Measurements from ENCODE around the gene SCN1A. TPM values are rescaled to one million over a fixed set of nuclear protein-coding genes. Genes with fewer than 3 reads are reported as not detected.

SCN1A gene
- total and polyA plus RNA-seq, 2 of the 4 experiments (the other 2 are of a cell fraction), result under 0.01 TPM; not detected in 1

DNA sequence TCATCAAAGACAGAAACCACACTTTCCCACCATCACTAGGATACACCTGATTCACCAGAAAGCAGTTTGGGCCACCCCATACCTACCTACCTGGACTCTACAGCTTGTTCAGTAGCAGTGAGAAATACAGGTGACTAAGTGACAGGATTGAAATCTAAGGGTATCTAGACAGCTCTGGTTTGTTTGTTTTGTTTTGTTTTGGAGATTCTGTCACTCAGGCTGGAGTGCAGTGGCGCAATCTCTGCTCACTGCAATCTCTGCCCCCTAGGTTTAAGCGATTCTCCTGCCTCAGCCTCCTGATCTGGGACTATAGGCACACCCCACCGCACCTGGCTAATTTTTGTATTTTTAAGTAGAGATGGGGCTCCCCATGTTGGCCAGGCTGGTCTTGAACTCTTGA, 177.4 kb downstream of the SCN1A start:
- H4K5ac ChIP-seq (ENCODE audit: low read depth, low read length), result no peak overlapping the region
- no CpG with 5 or more reads among the region's 3 CpGs for WGBS, 2 experiments (ENCODE audit: extremely low coverage in 2 of 2, insufficient read length in 1 of 2)
- no peak overlapping the region for H2BK15ac ChIP-seq (ENCODE audit: low read depth, low read length)
- POLR2A ChIA-PET (ENCODE audit: unreplicated experiment), result no interaction called here
- no peak overlapping the region for H2BK5ac ChIP-seq (ENCODE audit: low read depth, low read length, poor library complexity, severe bottlenecking)
- H3K23ac ChIP-seq (ENCODE audit: low read depth, low read length), result peak overlapping the region; percentile 61; the same call in 1 of the 2 replicates
- no peak overlapping the region for H3K27ac ChIP-seq (ENCODE audit: insufficient read depth, low read length)
- intact Hi-C loops (cut with micrococcal nuclease), result loop anchor here (5.0 kb wide), 1 partner anchor 472 kb away; no protein-coding TSS in a partner anchor
- peaks cover 5% of the 10 kb centered on the region for H3K9me1 ChIP-seq (ENCODE audit: insufficient read depth, low read length)
- peaks cover 3% of the 10 kb centered on the region for H4K20me1 ChIP-seq (ENCODE audit: insufficient read depth, low read length)
- no peak overlapping the region for H3K4me2 ChIP-seq (ENCODE audit: low read depth, low read length)
- H2BK20ac ChIP-seq (ENCODE audit: low read depth, low read length), result no peak overlapping the region
- dilution Hi-C loops (cut with HindIII; ENCODE audit: low sequenced_read_pairs, unreplicated experiment), result no loop called here
- TF ChIP-seq CHD1 (IDR thresholded peaks at IDR 0.05; ENCODE audit: low read depth, low read length) (no peak), SMC3 (IDR thresholded peaks at IDR 0.05; ENCODE audit: low read depth, low read length) (no peak), CEBPB (IDR thresholded peaks at IDR 0.05; ENCODE audit: low read depth, low read length) (no peak), RAD21 (IDR thresholded peaks at IDR 0.05; ENCODE audit: low read length) (no peak), MXI1 (IDR thresholded peaks at IDR 0.05; ENCODE audit: borderline replicate concordance, low read depth, low read length) (no peak), MAFK (IDR thresholded peaks at IDR 0.05; ENCODE audit: low read depth, low read length) (no peak)
- TF ChIP-seq, protein P1, sequence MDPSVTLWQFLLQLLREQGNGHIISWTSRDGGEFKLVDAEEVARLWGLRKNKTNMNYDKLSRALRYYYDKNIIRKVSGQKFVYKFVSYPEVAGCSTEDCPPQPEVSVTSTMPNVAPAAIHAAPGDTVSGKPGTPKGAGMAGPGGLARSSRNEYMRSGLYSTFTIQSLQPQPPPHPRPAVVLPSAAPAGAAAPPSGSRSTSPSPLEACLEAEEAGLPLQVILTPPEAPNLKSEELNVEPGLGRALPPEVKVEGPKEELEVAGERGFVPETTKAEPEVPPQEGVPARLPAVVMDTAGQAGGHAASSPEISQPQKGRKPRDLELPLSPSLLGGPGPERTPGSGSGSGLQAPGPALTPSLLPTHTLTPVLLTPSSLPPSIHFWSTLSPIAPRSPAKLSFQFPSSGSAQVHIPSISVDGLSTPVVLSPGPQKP (IDR thresholded peaks at IDR 0.05; ENCODE audit: borderline replicate concordance, low read depth, low read length), result no peak
- TF ChIP-seq, protein P2, sequence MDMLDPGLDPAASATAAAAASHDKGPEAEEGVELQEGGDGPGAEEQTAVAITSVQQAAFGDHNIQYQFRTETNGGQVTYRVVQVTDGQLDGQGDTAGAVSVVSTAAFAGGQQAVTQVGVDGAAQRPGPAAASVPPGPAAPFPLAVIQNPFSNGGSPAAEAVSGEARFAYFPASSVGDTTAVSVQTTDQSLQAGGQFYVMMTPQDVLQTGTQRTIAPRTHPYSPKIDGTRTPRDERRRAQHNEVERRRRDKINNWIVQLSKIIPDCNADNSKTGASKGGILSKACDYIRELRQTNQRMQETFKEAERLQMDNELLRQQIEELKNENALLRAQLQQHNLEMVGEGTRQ (IDR thresholded peaks at IDR 0.05; ENCODE audit: low read depth, low read length), result no peak
- H3K79me1 ChIP-seq (ENCODE audit: low read depth in 1 of 2, low read length in 2 of 2), result peaks cover 18 to 28% of the 10 kb centered on the region in 2 experiments
- no peak for DNase-seq
- no peaks in the 10 kb centered on the region for H3K27me3 ChIP-seq (ENCODE audit: control insufficient read depth, insufficient read depth, low read length)
- H4K8ac ChIP-seq (ENCODE audit: low read depth in 2 of 2, low read length in 2 of 2), result no peak overlapping the region
- in situ Hi-C loops (cut with MboI; ENCODE audit: low sequenced_read_pairs), result loop anchor here (25.0 kb wide), 1 partner anchor 462 kb away; no protein-coding TSS in a partner anchor
- no peak for ATAC-seq (ENCODE audit: low read depth)
- no peak overlapping the region for H2BK120ac ChIP-seq (ENCODE audit: low read depth, low read length)
- H3K14ac ChIP-seq (replicated peaks; ENCODE audit: low read depth, low read length), result no peak overlapping the region
- H3K56ac ChIP-seq (ENCODE audit: extremely low read depth, insufficient read depth, low read length), result no peak overlapping the region
- no peak overlapping the region for H3K4me3 ChIP-seq (ENCODE audit: insufficient read depth, low read depth, low read length)
- no peak overlapping the region for H3K4ac ChIP-seq (ENCODE audit: low read depth, low read length)
- no peaks in the 10 kb centered on the region for H3K9me3 ChIP-seq (ENCODE audit: control insufficient read depth, insufficient read depth, low read length)
- no TSS peak for BruUV-seq (replicated peaks)
- peaks cover 1% of the 10 kb centered on the region; the same call in 1 of the 2 replicates for H3K36me3 ChIP-seq (ENCODE audit: control insufficient read depth, insufficient read depth, low read length)
- no peak overlapping the region for H2AFZ ChIP-seq (replicated peaks; ENCODE audit: low read length, poor library complexity)
- CTCF ChIA-PET, result no interaction called here
- H2AK9ac ChIP-seq (replicated peaks; ENCODE audit: low read depth, low read length, poor library complexity), result no peak overlapping the region
- H3K18ac ChIP-seq (ENCODE audit: low read depth, low read length), result no peak overlapping the region
- H3K4me1 ChIP-seq (ENCODE audit: control insufficient read depth, insufficient read depth, low read length), result no peaks in the 10 kb centered on the region
- H4K91ac ChIP-seq (ENCODE audit: insufficient read depth, low read depth, low read length), result no peak overlapping the region
- no peak overlapping the region for H3K9ac ChIP-seq (ENCODE audit: low read depth, low read length)
- H2AK5ac ChIP-seq (ENCODE audit: low read depth, low read length), result no peak overlapping the region
